ENCODE results near the gene SLC43A2. TPM values are rescaled to one million over a fixed set of nuclear protein-coding genes. Genes with fewer than 3 reads are reported as not detected.

SLC43A2 gene
- polyA plus RNA-seq, 1 of the 3 experiments (the other 2 are of a cell fraction) = 9.8 TPM

DNA sequence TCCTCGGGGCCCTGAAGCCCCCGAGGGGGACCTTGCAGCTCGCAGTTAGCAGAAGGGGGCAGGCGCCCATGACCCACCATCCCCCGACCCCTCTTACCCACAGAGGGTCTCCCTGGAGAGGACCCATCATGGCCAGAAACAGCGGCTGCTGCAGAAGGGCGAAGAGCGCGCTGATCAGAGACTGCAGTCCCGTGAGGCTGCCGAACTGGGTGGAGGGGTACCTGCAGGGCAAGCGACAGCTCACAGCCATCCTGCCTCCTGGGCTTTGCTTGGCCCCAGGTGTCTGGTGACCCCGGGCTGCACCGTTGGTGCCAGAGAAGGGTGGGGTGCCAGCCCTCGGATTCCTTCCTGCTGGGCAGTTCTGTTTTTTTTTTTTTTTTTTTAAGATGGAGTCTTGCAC lies 52.1 kb downstream of the SLC43A2 start:
- CTCF ChIA-PET = no interaction called here
- TF ChIP-seq, protein P1, sequence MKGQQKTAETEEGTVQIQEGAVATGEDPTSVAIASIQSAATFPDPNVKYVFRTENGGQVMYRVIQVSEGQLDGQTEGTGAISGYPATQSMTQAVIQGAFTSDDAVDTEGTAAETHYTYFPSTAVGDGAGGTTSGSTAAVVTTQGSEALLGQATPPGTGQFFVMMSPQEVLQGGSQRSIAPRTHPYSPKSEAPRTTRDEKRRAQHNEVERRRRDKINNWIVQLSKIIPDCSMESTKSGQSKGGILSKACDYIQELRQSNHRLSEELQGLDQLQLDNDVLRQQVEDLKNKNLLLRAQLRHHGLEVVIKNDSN (IDR thresholded peaks at IDR 0.05; ENCODE audit: borderline replicate concordance, low read depth) = no peak
- TF ChIP-seq GABPA (IDR thresholded peaks at IDR 0.05; ENCODE audit: low read depth) (no peak), FOXJ3 (CRISPR knock-in tag; IDR thresholded peaks at IDR 0.05) (no peak), ELF1 (IDR thresholded peaks at IDR 0.05) (no peak), FOXM1 (IDR thresholded peaks at IDR 0.05; ENCODE audit: low read depth) (no peak), FOSL2 (IDR thresholded peaks at IDR 0.05; ENCODE audit: borderline replicate concordance, low read depth) (no peak), GATA2 (CRISPR knock-in tag; IDR thresholded peaks at IDR 0.05) (no peak), SMC3 (IDR thresholded peaks at IDR 0.05; ENCODE audit: low read depth, low read length) (no peak), EP300 (IDR thresholded peaks at IDR 0.05; ENCODE audit: borderline replicate concordance in 1 of 2, low read depth in 1 of 2, low read length in 1 of 2) (no peak), CHD2 (IDR thresholded peaks at IDR 0.05; ENCODE audit: low read length, partially characterized antibody) (no peak), NFIC (IDR thresholded peaks at IDR 0.05; ENCODE audit: borderline replicate concordance) (no peak), RAD21 (IDR thresholded peaks at IDR 0.05; ENCODE audit: low read length) (no peak)
- TF ChIP-seq, protein P2, sequence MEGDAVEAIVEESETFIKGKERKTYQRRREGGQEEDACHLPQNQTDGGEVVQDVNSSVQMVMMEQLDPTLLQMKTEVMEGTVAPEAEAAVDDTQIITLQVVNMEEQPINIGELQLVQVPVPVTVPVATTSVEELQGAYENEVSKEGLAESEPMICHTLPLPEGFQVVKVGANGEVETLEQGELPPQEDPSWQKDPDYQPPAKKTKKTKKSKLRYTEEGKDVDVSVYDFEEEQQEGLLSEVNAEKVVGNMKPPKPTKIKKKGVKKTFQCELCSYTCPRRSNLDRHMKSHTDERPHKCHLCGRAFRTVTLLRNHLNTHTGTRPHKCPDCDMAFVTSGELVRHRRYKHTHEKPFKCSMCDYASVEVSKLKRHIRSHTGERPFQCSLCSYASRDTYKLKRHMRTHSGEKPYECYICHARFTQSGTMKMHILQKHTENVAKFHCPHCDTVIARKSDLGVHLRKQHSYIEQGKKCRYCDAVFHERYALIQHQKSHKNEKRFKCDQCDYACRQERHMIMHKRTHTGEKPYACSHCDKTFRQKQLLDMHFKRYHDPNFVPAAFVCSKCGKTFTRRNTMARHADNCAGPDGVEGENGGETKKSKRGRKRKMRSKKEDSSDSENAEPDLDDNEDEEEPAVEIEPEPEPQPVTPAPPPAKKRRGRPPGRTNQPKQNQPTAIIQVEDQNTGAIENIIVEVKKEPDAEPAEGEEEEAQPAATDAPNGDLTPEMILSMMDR (IDR thresholded peaks at IDR 0.05) = no peak
- TF ChIP-seq, protein P3, sequence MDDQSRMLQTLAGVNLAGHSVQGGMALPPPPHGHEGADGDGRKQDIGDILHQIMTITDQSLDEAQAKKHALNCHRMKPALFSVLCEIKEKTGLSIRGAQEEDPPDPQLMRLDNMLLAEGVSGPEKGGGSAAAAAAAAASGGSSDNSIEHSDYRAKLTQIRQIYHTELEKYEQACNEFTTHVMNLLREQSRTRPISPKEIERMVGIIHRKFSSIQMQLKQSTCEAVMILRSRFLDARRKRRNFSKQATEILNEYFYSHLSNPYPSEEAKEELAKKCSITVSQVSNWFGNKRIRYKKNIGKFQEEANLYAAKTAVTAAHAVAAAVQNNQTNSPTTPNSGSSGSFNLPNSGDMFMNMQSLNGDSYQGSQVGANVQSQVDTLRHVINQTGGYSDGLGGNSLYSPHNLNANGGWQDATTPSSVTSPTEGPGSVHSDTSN (IDR thresholded peaks at IDR 0.05) = no peak
- TF ChIP-seq, protein P4, sequence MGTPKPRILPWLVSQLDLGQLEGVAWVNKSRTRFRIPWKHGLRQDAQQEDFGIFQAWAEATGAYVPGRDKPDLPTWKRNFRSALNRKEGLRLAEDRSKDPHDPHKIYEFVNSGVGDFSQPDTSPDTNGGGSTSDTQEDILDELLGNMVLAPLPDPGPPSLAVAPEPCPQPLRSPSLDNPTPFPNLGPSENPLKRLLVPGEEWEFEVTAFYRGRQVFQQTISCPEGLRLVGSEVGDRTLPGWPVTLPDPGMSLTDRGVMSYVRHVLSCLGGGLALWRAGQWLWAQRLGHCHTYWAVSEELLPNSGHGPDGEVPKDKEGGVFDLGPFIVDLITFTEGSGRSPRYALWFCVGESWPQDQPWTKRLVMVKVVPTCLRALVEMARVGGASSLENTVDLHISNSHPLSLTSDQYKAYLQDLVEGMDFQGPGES (IDR thresholded peaks at IDR 0.05; ENCODE audit: low read depth, low read length) = no peak
- TF ChIP-seq, protein P5, sequence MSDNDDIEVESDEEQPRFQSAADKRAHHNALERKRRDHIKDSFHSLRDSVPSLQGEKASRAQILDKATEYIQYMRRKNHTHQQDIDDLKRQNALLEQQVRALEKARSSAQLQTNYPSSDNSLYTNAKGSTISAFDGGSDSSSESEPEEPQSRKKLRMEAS (IDR thresholded peaks at IDR 0.05; ENCODE audit: low read depth) = no peak
- no peaks in the 10 kb centered on the region for H3K79me2 ChIP-seq (ENCODE audit: insufficient read depth)

More for the DNA sequence above, 52.1 kb downstream of the SLC43A2 start:
- no peak overlapping the region for H3K27ac ChIP-seq (ENCODE audit: low read depth in 2 of 2, low read length in 1 of 2)
- WGBS (ENCODE audit: low lambda C conversion rate) = 89% methylated on average over 8 of the region's 15 CpGs
- H3K9me2 ChIP-seq = no peaks in the 10 kb centered on the region
- no peaks in the 10 kb centered on the region for H3K36me3 ChIP-seq (replicated peaks in 1 of 2; ENCODE audit: control insufficient read depth in 1 of 2, insufficient read depth in 2 of 2, low read length in 1 of 2)
- no peak for DNase-seq
- H3K4me1 ChIP-seq (ENCODE audit: control insufficient read depth in 1 of 2, insufficient read depth in 2 of 2, low read depth in 1 of 2, low read length in 1 of 2) = peaks cover 9 to 10% of the 10 kb centered on the region in 2 experiments; a peak in 1 of 4 replicates
- H3K4me2 ChIP-seq = no peak overlapping the region
- no peak overlapping the region for H2AFZ ChIP-seq (ENCODE audit: low read depth)
- no peaks in the 10 kb centered on the region for H3K9me3 ChIP-seq
- H3K4me3 ChIP-seq (ENCODE audit: low read depth in 2 of 2, low read length in 1 of 2) = no peak overlapping the region
- POLR2A ChIA-PET = no interaction called here
- H3K9ac ChIP-seq = no peak overlapping the region
- H4K20me1 ChIP-seq (ENCODE audit: insufficient read depth) = no peaks in the 10 kb centered on the region
- no peaks in the 10 kb centered on the region for H3K27me3 ChIP-seq (ENCODE audit: insufficient read depth)
- H3F3A ChIP-seq (replicated peaks; ENCODE audit: insufficient read depth) = peaks cover 12% of the 10 kb centered on the region

All from SK-N-SH (cell line).